Transverse colon (tissue), 4 donors: ENCODE results near the gene MAML1.

Source experiments
- CTCF ChIP-seq, 5 experiments: fragments of 200-600 bp in 3 of 5; fragments of 450-650 bp in 2 of 5; sonication (generic) in 3 of 5; IDR thresholded peaks; 1 replicate in 2 of 5; 2 replicates in 3 of 5; pipeline ENCODE4 v1.5.1; 2016 to 2017; ENCODE audit warnings: antibody characterized with exemption in 5 of 5, inconsistent platforms in 3 of 5, mild to moderate bottlenecking in 2 of 5, moderate library complexity in 1 of 5
- EP300 ChIP-seq: sonication (generic); formaldehyde crosslinking; IDR thresholded peaks from one replicate; pipeline ENCODE4 v1.6.1; 2017; ENCODE audit warnings: antibody characterized with exemption, low read depth
- POLR2A ChIP-seq: fragments of 450-650 bp; IDR thresholded peaks from one replicate; pipeline ENCODE4 v1.6.1; 2016; ENCODE audit warnings: antibody characterized with exemption, mild to moderate bottlenecking, moderate library complexity
- POLR2AphosphoS5 ChIP-seq, 3 donors: sonication (generic); formaldehyde crosslinking; IDR thresholded peaks; one replicate each; pipeline ENCODE4 v1.6.1; 2016; ENCODE audit warnings: antibody characterized with exemption in 3 of 3

GRCh38 chr5:179765400-179765799, 32.8 kb downstream of the MAML1 start:
- TF ChIP-seq CTCF (IDR thresholded peaks at IDR 0.05) = no peak
- TF ChIP-seq POLR2A = no peak
- TF ChIP-seq POLR2AphosphoS5 (IDR thresholded peaks at IDR 0.05) = no peak
- TF ChIP-seq EP300 = no peak
